IMR-90 (cell line): Measurements from ENCODE around the gene TRIO. TPM values are rescaled to one million over a fixed set of nuclear protein-coding genes. Genes with fewer than 3 reads are reported as not detected.

Experiments used
- ATAC-seq: fragments of 200-7000 bp; cut with Tn5 transposase; 2 replicates; pipeline ENCODE4 v1.9.1; 2020; ENCODE audit warnings: low read depth, mild to moderate bottlenecking, moderate library complexity
- BruUV-seq: library from RNA; stranded (reverse); fragments of 400-500 nt; replicated peaks from 2 replicates; lab custom pipeline; 2021; lab: Mats Ljungman, UMichigan
- CTCF ChIA-PET: fragments of 300-600 bp; formaldehyde crosslinking; extraction: SDS; loops from one replicate; lab custom pipeline; 2021; ENCODE audit warnings: antibody characterized with exemption; lab: Yijun Ruan, JAX
- POLR2A ChIA-PET: fragments of 300-600 bp; sonication (Branson Sonifier 250); formaldehyde crosslinking; loops from one replicate; lab custom pipeline; 2022; ENCODE audit warnings: antibody characterized with exemption; ENCODE audit not compliant: unreplicated experiment; lab: Charles Lee
- DNase-seq: peaks from one replicate; pipeline ENCODE4 v3.0.0; 2013
- H2AFZ ChIP-seq: replicated peaks from 2 replicates; pipeline ENCODE3; 2013; ENCODE audit warnings: low read length, mild to moderate bottlenecking; ENCODE audit not compliant: poor library complexity
- H2AK5ac ChIP-seq: 2 replicates; pipeline ENCODE4 v1.6.1; 2013; ENCODE audit warnings: low read depth, low read length, inconsistent platforms
- H2AK9ac ChIP-seq: replicated peaks from 2 replicates; pipeline ENCODE3; 2013; ENCODE audit warnings: mild to moderate bottlenecking, low read depth, low read length, moderate library complexity; ENCODE audit not compliant: poor library complexity
- H2BK120ac ChIP-seq: 2 replicates; pipeline ENCODE4 v1.6.1; 2013; ENCODE audit warnings: low read depth, low read length, inconsistent platforms
- H2BK15ac ChIP-seq: 3 replicates; pipeline ENCODE4 v1.6.1; 2013; ENCODE audit warnings: low read depth, low read length, inconsistent platforms
- H2BK20ac ChIP-seq: 2 replicates; pipeline ENCODE4 v1.6.1; 2013; ENCODE audit warnings: low read depth, mild to moderate bottlenecking, inconsistent platforms, low read length, moderate library complexity
- H2BK5ac ChIP-seq: 2 replicates; pipeline ENCODE4 v1.6.1; 2013; ENCODE audit warnings: mild to moderate bottlenecking, low read depth, low read length, inconsistent platforms; ENCODE audit not compliant: poor library complexity, severe bottlenecking
- H3K14ac ChIP-seq: replicated peaks from 2 replicates; pipeline ENCODE4 v1.6.1; 2013; ENCODE audit warnings: low read depth, low read length, inconsistent platforms
- H3K18ac ChIP-seq: 2 replicates; pipeline ENCODE4 v1.6.1; 2013; ENCODE audit warnings: low read depth, low read length, control low read depth
- H3K23ac ChIP-seq: 2 replicates; pipeline ENCODE4 v1.6.1; 2013; ENCODE audit warnings: low read depth, low read length, inconsistent platforms
- H3K27ac ChIP-seq: 2 replicates; pipeline ENCODE4 v1.5.1; 2013; ENCODE audit warnings: mild to moderate bottlenecking, control low read depth, low read length; ENCODE audit not compliant: insufficient read depth
- H3K27me3 ChIP-seq: 2 replicates; pipeline ENCODE4 v1.6.1; 2013; ENCODE audit warnings: low read length; ENCODE audit not compliant: control insufficient read depth, insufficient read depth
- H3K36me3 ChIP-seq: 2 replicates; pipeline ENCODE4 v1.6.1; 2013; ENCODE audit warnings: low read length, mixed read lengths; ENCODE audit not compliant: control insufficient read depth, insufficient read depth
- H3K4ac ChIP-seq: 2 replicates; pipeline ENCODE4 v1.6.1; 2013; ENCODE audit warnings: low read depth, low read length, inconsistent platforms
- H3K4me1 ChIP-seq: 2 replicates; pipeline ENCODE4 v1.6.1; 2013; ENCODE audit warnings: low read length, mixed read lengths; ENCODE audit not compliant: control insufficient read depth, insufficient read depth
- H3K4me2 ChIP-seq: 2 replicates; pipeline ENCODE4 v1.6.1; 2013; ENCODE audit warnings: low read depth, mild to moderate bottlenecking, control low read depth, low read length, moderate library complexity
- H3K4me3 ChIP-seq: 2 replicates; pipeline ENCODE4 v1.5.1; 2013; ENCODE audit warnings: low read depth, mild to moderate bottlenecking, control low read depth, low read length, moderate library complexity; ENCODE audit not compliant: insufficient read depth
- H3K56ac ChIP-seq: 2 replicates; pipeline ENCODE4 v1.6.1; 2013; ENCODE audit warnings: low read length, inconsistent platforms; ENCODE audit not compliant: insufficient read depth; ENCODE audit errors: extremely low read depth
- H3K79me1 ChIP-seq, 2 experiments: 2 replicates each; pipeline ENCODE4 v1.6.1; 2013; ENCODE audit warnings: low read length in 2 of 2, inconsistent platforms in 1 of 2, low read depth in 1 of 2
- H3K9ac ChIP-seq: 2 replicates; pipeline ENCODE4 v1.6.1; 2013; ENCODE audit warnings: low read depth, low read length, control low read depth
- H3K9me1 ChIP-seq: 2 replicates; pipeline ENCODE4 v1.6.1; 2013; ENCODE audit warnings: low read length, inconsistent platforms; ENCODE audit not compliant: insufficient read depth
- H3K9me3 ChIP-seq: 2 replicates; pipeline ENCODE4 v1.6.1; 2013; ENCODE audit warnings: low read length; ENCODE audit not compliant: control insufficient read depth, insufficient read depth
- H4K20me1 ChIP-seq: 2 replicates; pipeline ENCODE4 v1.6.1; 2013; ENCODE audit warnings: low read length, inconsistent platforms; ENCODE audit not compliant: insufficient read depth
- H4K5ac ChIP-seq: 2 replicates; pipeline ENCODE4 v1.6.1; 2013; ENCODE audit warnings: mild to moderate bottlenecking, low read depth, low read length, control low read depth
- H4K8ac ChIP-seq, 2 experiments: 2 replicates each; pipeline ENCODE4 v1.6.1; 2013; ENCODE audit warnings: low read depth in 2 of 2, low read length in 2 of 2, control low read depth in 1 of 2, inconsistent platforms in 1 of 2
- H4K91ac ChIP-seq: 2 replicates; pipeline ENCODE4 v1.6.1; 2013; ENCODE audit warnings: low read depth, low read length, inconsistent platforms; ENCODE audit not compliant: insufficient read depth
- BHLHE40 ChIP-seq: fragments of 150-350 bp; IDR thresholded peaks from 2 replicates; pipeline ENCODE4 v1.6.1; 2016; ENCODE audit warnings: mild to moderate bottlenecking, low read depth, low read length
- CHD1 ChIP-seq: IDR thresholded peaks from 2 replicates; pipeline ENCODE4 v1.6.1; 2012; ENCODE audit warnings: low read depth, low read length, improper control_type of control experiment
- MXI1 ChIP-seq: IDR thresholded peaks from 2 replicates; pipeline ENCODE4 v1.6.1; 2012; ENCODE audit warnings: low read depth, mild to moderate bottlenecking, low read length, moderate library complexity, borderline replicate concordance
- POLR2A ChIP-seq: IDR thresholded peaks from 2 replicates; pipeline ENCODE4 v1.6.1; 2012; ENCODE audit warnings: mild to moderate bottlenecking, low read depth, low read length
- SMC3 ChIP-seq: fragments of 150-350 bp; IDR thresholded peaks from 2 replicates; pipeline ENCODE4 v1.6.1; 2016; ENCODE audit warnings: low read depth, mild to moderate bottlenecking, antibody characterized with exemption, low read length, moderate library complexity
- WGBS, 2 experiments: methylation state at CpG; one replicate each; pipeline versions ENCODE4 v1.1.5 to v1.1.7; 2013; ENCODE audit warnings: missing lambda C conversion rate in 2 of 2; ENCODE audit not compliant: insufficient read length in 1 of 2; ENCODE audit errors: extremely low coverage in 2 of 2; 5-methylcytosine and 5-hydroxymethylcytosine counted together
- dilution Hi-C: fragments of 300-500 bp; cut with HindIII; formaldehyde crosslinking; loops from one replicate; pipeline ENCODE4 v1.14.3; 2018; ENCODE audit warnings: low sequenced_read_pairs; ENCODE audit not compliant: unreplicated experiment
- in situ Hi-C: fragments of 300-500 bp; cut with MboI; formaldehyde crosslinking; loops from 3 replicates; pipeline ENCODE4 v1.14.3; 2019; ENCODE audit warnings: low sequenced_read_pairs, inconsistent platforms, mixed read lengths
- intact Hi-C: fragments of 100-400 bp; cut with micrococcal nuclease; formaldehyde crosslinking; loops from 2 replicates; pipeline ENCODE4 v1.10.0; 2022
- polyA plus RNA-seq, 3 experiments: library from polyadenylated mRNA; depleted of rRNA; stranded (reverse); fragments of >200 nt; gene quantifications; 2 replicates each; pipeline ENCODE4 v1.2.3, GENCODE V29; 2012; ENCODE audit warnings: low replicate concordance in 1 of 3
- total RNA-seq: library from RNA; depleted of rRNA; stranded (reverse); fragments of >200 nt; gene quantifications from 2 replicates; pipeline ENCODE4 v1.2.3, GENCODE V29; 2012
- TF ChIP-seq, protein P1 (sequence below): conservative IDR thresholded peaks from 2 replicates; pipeline ENCODE4 v1.5.1; 2012; ENCODE audit warnings: mild to moderate bottlenecking, low read depth, low read length, improper control_type of control experiment
- TF ChIP-seq, protein P2 (sequence below): fragments of 150-350 bp; IDR thresholded peaks from 2 replicates; pipeline ENCODE4 v1.6.1; 2017; ENCODE audit warnings: mild to moderate bottlenecking, antibody characterized with exemption, low read length, low read depth

Gene TRIO
- total and polyA plus RNA-seq, 2 of the 4 experiments (the other 2 are of a cell fraction) = 206 to 522 TPM

DNA sequence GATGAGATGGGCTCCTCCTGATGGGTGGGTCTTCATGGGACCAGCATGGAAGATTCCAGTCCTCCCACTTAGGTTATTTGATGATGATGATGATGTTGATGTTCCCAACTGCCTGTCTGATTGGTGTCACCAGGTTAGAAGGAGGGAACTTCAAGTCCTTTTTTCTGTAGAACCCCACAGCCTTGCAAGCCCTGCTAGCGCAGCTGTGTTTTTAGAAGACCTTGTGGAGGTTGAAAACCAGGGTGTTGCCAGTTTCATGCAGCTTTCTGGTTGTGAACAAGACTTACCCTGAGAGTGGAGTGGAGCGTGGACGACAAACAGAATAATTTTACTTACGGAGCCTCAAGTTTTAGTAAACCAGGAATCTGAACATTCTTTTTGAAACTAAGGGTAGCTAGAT, 83.0 kb downstream of the TRIO start:
- no peak overlapping the region for H3K4me2 ChIP-seq
- no peaks in the 10 kb centered on the region for H3K9me3 ChIP-seq
- dilution Hi-C loops (no loop called here), in situ Hi-C loops (no loop called here), intact Hi-C loops (no loop called here)
- H3K9me1 ChIP-seq = peaks cover 44% of the 10 kb centered on the region
- no peaks in the 10 kb centered on the region for H3K27me3 ChIP-seq
- no peak overlapping the region for H2BK5ac ChIP-seq
- no peak overlapping the region for H4K5ac ChIP-seq
- H4K8ac ChIP-seq = no peak overlapping the region
- H3K79me1 ChIP-seq = peaks cover 0 to 66% of the 10 kb centered on the region in 2 experiments; a peak in 2 of 4 replicates
- CTCF ChIA-PET = no interaction called here
- H3K36me3 ChIP-seq = peaks cover 32% of the 10 kb centered on the region
- H3K27ac ChIP-seq = 0 out of 2 replicates have a peak overlapping the region, but pooled peaks have one; percentile 1
- no peak overlapping the region for H3K56ac ChIP-seq
- H3K23ac ChIP-seq = no peak overlapping the region
- H3K9ac ChIP-seq = no peak overlapping the region
- DNase-seq (no peak), ATAC-seq (no peak)
- H2AFZ ChIP-seq = no peak overlapping the region
- peaks cover 44% of the 10 kb centered on the region for H3K4me1 ChIP-seq
- no peak overlapping the region for H3K14ac ChIP-seq
- no peak overlapping the region for H3K18ac ChIP-seq
- no peak overlapping the region for H2AK9ac ChIP-seq
- no peak overlapping the region for H2BK120ac ChIP-seq
- H4K20me1 ChIP-seq = peaks cover 97% of the 10 kb centered on the region
- WGBS, 2 experiments = no CpG with 5 or more reads among the region's 4 CpGs
- BruUV-seq = no TSS peak
- H2BK15ac ChIP-seq = no peak overlapping the region
- H4K91ac ChIP-seq = no peak overlapping the region
- H3K4ac ChIP-seq = 0 out of 2 replicates have a peak overlapping the region, but pooled peaks have one; percentile 17
- H2BK20ac ChIP-seq = no peak overlapping the region
- no peak overlapping the region for H3K4me3 ChIP-seq
- no peak overlapping the region for H2AK5ac ChIP-seq
- POLR2A ChIA-PET = no interaction called here
- TF ChIP-seq MXI1 = no peak
- TF ChIP-seq, protein P1, sequence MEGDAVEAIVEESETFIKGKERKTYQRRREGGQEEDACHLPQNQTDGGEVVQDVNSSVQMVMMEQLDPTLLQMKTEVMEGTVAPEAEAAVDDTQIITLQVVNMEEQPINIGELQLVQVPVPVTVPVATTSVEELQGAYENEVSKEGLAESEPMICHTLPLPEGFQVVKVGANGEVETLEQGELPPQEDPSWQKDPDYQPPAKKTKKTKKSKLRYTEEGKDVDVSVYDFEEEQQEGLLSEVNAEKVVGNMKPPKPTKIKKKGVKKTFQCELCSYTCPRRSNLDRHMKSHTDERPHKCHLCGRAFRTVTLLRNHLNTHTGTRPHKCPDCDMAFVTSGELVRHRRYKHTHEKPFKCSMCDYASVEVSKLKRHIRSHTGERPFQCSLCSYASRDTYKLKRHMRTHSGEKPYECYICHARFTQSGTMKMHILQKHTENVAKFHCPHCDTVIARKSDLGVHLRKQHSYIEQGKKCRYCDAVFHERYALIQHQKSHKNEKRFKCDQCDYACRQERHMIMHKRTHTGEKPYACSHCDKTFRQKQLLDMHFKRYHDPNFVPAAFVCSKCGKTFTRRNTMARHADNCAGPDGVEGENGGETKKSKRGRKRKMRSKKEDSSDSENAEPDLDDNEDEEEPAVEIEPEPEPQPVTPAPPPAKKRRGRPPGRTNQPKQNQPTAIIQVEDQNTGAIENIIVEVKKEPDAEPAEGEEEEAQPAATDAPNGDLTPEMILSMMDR = no peak
- TF ChIP-seq CHD1 = no peak
- no peak for TF ChIP-seq POLR2A
- no peak for TF ChIP-seq BHLHE40
- TF ChIP-seq, protein P2, sequence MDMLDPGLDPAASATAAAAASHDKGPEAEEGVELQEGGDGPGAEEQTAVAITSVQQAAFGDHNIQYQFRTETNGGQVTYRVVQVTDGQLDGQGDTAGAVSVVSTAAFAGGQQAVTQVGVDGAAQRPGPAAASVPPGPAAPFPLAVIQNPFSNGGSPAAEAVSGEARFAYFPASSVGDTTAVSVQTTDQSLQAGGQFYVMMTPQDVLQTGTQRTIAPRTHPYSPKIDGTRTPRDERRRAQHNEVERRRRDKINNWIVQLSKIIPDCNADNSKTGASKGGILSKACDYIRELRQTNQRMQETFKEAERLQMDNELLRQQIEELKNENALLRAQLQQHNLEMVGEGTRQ = no peak
- TF ChIP-seq SMC3 = no peak; the same call in 1 of the 2 replicates
